ENCODE measurements around the gene ABHD6.

GRCh38 chr3:58260733-58261132, 23.1 kb downstream of the ABHD6 start:
- TF ChIP-seq POLR2A (IDR thresholded peaks at IDR 0.05; ENCODE audit: low read depth, low read length), result no peak
- no peak for TF ChIP-seq POLR2AphosphoS5 (IDR thresholded peaks at IDR 0.05; ENCODE audit: low read depth, low read length)
- no peak for TF ChIP-seq TAF1 (IDR thresholded peaks at IDR 0.05; ENCODE audit: borderline replicate concordance, low read depth, low read length)

All from GM12892 (cell line).